Body of pancreas (tissue), 4 donors: ENCODE results near the gene ANXA6.

ENCODE experiments used
- CTCF ChIP-seq, 7 experiments: fragments of 450-650 bp in 4 of 7; fragments of 200-600 bp in 3 of 7; sonication (generic) in 3 of 7; IDR thresholded peaks; one replicate each; pipeline ENCODE4 v1.5.1; 2016 to 2019; ENCODE audit warnings: antibody characterized with exemption in 7 of 7
- POLR2A ChIP-seq, 3 donors: fragments of 450-650 bp; IDR thresholded peaks; one replicate each; pipeline ENCODE4 v1.6.1; 2016; ENCODE audit warnings: antibody characterized with exemption in 3 of 3, mild to moderate bottlenecking in 2 of 3

GRCh38 chr5:151066920-151067319 is 90.7 kb downstream of the ANXA6 start:
- TF ChIP-seq POLR2A (IDR thresholded peaks at IDR 0.05) (no peak), CTCF (IDR thresholded peaks at IDR 0.05) (no peak)
